ENCODE data around the gene SUMO2.
"Not testable (repeated sequence)": the region's sequence is repeated elsewhere in the genome, so short reads cannot be mapped to it uniquely, and the experiment has no call there.

The SUMO2 gene

GRCh38 chr17:75181608-75182318 is 996 bp downstream of the SUMO2 start:
- DNase-seq (ENCODE audit: low read depth in 2 of 2): peak; percentile 12 to 23

DNA sequence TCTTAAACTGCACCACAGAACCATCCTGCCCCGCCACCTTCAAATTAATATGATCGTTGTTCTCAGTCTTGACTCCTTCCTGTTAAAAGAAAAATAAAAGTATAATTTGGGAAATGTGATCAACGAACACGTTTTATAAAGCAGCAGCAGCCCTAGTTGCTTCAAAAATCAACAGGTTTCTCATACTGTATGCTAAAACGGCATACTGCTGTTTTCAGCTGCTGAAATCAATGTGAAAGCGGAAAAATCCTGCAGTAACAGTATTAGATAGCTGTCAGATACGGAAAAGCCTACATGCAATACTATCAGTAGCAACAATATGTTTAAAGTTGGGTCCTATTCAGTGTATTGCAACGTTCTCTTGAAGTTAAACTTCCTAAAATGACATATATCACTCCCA is 1.6 kb downstream of the SUMO2 start:
- no peak for DNase-seq (ENCODE audit: low read depth in 2 of 2)

- no peak for DNase-seq (ENCODE audit: low read depth in 2 of 2)
Measured at GRCh38 chr17:75178453-75178852, 4.3 kb downstream of the SUMO2 start.

- DNase-seq (ENCODE audit: low read depth in 2 of 2): no peak
Measured at GRCh38 chr17:75176625-75177024, 6.1 kb downstream of the SUMO2 start.

- no peak for DNase-seq (ENCODE audit: low read depth in 2 of 2)
Measured at GRCh38 chr17:75174996-75175395, 7.8 kb downstream of the SUMO2 start.

- no peak for DNase-seq (ENCODE audit: low read depth in 2 of 2)
Measured at GRCh38 chr17:75173526-75173925, 9.2 kb downstream of the SUMO2 start.

DNA sequence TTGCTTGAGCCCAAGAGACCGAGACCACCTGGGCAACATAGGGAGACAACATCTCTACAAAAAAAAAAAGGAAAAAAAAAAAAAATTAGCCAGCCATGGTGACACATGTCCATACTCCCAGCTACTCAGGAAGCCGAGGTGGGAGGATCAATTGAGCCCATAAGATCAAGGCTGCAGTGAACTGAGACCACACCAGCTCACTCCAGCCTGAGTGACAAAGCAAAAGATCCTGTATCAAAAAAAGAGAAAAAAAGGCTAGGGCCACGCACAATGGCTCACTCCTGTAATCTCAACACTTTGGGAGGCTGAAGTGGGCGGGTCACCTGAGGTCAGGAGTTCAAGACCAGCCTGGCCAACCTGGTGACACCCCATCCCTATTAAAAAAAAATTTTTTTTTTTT is 13.8 kb downstream of the SUMO2 start:
- DNase-seq (ENCODE audit: low read depth in 2 of 2): no peak

DNA sequence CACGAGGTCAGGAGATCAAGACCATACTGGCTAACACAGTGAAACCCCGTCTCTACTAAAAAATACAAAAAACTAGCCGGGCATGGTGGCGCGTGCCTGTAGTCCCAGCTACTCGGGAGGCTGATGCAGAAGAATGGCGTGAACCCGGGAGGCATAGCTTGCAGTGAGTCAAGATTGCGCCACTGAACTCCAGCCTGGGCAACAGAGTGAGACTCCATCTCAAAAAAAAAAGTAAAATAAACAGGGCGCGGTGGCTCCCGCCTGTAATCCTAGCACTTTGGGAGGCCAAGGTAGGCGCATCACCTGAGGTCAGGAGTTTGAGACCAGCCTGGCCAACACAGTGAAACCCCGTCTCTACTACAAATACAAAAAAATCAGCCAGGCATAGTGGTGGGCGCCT is 18.2 kb downstream of the SUMO2 start:
- DNase-seq (ENCODE audit: low read depth in 2 of 2): not testable (repeated sequence)

GRCh38 chr17:75163074-75163473 is 19.7 kb downstream of the SUMO2 start:
- DNase-seq (ENCODE audit: low read depth in 2 of 2): no peak

DNA sequence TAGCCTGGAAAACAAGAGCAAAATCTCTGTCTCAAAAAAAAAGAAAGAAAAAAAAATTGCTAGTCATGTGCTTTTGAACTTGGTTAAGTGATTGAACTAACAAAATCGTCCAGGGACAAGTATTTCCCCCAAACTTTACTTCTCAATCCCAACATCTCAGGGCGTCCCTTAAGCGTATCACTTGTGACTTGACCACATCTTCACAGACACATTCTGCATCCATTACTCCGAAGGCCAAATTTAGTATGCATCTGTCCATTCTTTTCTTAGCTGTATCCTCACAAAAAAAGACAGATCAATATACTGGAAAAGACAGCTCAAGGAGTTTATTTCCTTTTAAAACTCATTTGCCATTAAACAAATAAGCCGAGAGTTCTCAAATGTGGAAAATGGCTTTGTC is 22.5 kb downstream of the SUMO2 start:
- no peak for DNase-seq (ENCODE audit: low read depth in 2 of 2)

DNA sequence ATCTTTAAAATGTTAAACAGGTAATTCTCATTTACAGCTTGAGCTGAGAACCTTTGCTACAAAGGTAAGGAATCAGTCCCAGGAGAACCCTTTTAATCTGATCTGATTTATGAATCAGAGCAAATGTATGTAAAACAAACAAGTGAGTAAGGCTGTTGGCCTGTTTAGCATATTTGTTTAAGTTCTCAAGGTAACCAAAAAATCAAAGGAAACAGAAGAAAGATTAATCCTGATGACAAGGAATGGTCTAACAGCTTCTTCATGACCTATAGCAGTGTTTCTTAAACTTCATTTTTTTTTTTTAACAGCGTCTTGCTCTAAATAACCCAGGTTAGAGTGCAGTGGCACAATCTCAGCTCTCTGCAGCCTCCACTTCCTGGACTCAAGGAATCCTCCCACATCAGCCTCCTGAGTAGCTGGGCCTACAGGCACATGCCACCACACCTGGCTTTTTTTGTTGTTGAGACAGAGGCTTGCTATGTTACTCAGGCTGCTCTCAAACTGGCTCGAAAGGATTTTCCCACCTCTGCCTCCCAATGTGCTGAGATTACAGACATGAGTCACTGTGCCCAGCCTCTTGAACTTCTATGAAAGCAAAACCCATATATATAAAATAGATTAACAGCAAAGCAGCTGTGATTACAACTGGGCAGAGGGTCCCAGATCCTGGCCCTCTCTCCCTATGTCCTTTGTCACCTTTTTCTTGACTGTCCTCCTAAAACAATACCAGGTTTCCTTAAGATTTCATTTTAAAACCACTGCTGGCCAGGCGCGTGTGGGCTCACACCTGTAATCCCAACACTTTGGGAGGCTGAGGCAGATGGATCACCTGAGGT is 23.3 kb downstream of the SUMO2 start:
- DNase-seq (ENCODE audit: low read depth in 2 of 2): no peak

- DNase-seq (ENCODE audit: low read depth in 2 of 2): not testable (repeated sequence)
Measured at GRCh38 chr17:75158480-75158879, 24.3 kb downstream of the SUMO2 start.

DNA sequence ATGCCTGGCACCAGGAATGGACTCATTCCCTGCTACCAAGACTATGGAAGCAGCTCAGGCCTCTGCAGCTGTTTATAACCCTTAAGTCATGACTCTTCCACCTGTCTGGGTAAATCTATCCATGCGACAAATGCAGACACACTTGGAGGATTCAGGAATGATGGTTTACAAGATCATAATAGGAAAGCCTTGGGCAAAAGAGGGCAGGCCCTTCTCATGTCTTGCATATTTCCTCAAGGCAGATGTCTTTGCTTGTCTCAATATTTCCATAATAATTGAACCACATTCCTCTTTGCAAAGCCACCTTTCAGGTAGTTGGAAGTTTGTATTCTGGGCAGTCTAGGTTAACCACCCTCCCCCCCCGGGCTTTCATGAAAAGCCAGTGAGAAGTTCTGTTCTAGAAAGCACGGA is 27.6 kb downstream of the SUMO2 start:
- DNase-seq (ENCODE audit: low read depth in 2 of 2): no peak

DNA sequence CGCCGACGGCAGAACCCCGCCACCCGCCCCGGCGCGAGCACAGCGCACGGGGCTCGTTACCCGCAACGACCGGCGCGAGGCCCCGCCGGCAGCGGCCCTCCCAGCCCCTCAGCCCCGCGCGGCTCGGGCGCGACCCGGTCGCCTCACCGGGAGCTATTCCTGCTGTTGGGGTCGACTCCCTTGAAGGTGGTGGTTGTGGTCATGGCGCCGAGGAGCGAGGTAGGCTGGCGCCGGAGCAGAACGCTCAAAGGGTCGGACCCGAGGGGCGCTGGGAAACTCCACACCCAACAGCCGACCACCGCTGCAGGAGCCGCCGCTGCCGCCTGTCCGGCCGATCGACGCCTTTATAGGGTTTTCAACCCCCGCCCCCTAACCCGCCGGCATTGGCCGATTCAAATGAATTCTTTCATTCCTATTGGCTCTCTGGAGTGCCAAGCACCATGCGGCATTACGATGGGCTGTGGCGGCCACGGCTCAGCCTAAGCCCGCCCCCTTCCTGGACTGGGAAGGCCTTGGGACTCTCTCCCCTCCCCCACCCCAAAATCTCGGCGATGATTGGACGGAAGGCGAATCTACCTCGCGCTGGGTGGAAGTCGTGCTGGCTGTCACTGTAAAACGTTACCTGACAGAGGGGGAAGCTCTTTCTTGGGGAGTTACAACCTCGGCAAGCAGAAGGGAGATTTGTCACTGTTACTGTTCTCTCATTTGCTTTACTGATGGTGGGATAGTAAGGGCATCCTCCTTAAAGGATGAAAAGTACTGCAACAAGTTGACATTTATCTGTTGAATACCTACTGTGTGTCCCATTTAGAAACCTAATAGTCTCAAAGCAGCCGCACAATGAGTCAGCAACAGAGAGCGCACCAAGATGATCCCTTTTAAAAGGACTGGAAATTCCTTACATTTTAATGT is 28.3 kb downstream of the SUMO2 start, which contains the start of gene JPT1:
JPT1 (minus strand) TSS at position 318 of the 912 bp plus-strand sequence; CDS start at position 203, 115 bp downstream.
- DNase-seq (ENCODE audit: low read depth in 2 of 2): peak; percentile 97 to 98

GRCh38 chr17:75153780-75154194 is 29.0 kb downstream of the SUMO2 start:
- DNase-seq (ENCODE audit: low read depth in 2 of 2): no peak

GRCh38 chr17:75152922-75153779 is 29.6 kb downstream of the SUMO2 start:
- DNase-seq (ENCODE audit: low read depth in 2 of 2): no peak

- no peak for DNase-seq (ENCODE audit: low read depth in 2 of 2)
Measured at GRCh38 chr17:75152523-75152921, 30.2 kb downstream of the SUMO2 start.

DNA sequence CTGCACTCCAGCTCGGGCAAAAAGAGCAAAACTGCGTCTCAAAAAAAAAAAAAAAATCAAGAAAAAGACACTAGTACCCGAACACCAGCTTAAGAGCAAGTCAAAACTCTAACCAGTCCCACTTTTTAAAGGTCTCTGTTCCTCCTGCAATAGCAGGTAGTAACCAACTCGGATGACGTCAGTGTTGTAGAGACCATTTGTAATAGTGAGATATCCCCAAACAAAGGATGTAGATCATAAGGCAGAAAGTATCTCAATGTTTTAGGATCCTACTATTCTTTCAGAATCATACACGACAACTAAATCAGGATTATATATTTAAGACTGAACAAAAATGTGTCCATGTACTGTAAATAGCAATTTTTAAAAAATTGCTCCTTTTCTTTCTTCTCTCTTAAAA is 30.8 kb downstream of the SUMO2 start:
- DNase-seq (ENCODE audit: low read depth in 2 of 2): no peak

- no peak for DNase-seq (ENCODE audit: low read depth in 2 of 2)
Measured at GRCh38 chr17:75147878-75148546, 34.7 kb downstream of the SUMO2 start.

DNA sequence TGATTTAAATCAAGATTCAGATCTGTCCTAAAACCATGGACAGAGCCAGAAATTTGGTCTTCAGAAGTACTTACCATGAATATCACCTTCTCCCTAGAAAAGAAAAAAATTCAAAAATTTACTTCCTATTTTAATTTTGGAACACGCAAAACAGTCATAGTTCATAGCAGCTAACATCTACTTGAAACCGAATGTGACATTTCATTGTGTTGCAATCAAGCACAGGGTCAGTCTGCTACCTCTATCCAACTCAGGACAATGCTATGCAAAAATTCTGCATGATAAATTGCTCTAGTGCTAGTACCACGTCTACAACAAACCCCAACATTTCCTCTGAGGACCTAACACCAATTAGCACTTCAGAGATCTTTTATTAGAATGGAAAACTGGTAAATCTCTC is 36.2 kb downstream of the SUMO2 start:
- DNase-seq (ENCODE audit: low read depth in 2 of 2): no peak
